Memory B cell (primary cell): ENCODE measurements around the gene UBA52.
A peak's percentile ranks its signal among the peaks of the same experiment; 100 is the strongest.
"Not testable (repeated sequence)": the region's sequence is repeated elsewhere in the genome, so short reads cannot be mapped to it uniquely, and the experiment has no call there.

Experiments used
- ATAC-seq: fragments of 150-1000 bp; cut with Tn5 transposase; 2 replicates; pipeline ENCODE4 v1.10.0; 2021; ENCODE audit warnings: low read depth, mild to moderate bottlenecking, moderate library complexity
- DNase-seq, 2 donors: peaks; one replicate each; pipeline ENCODE4 v3.0.0; 2022; ENCODE audit warnings: low spot score in 2 of 2
- H3K27ac Mint-ChIP-seq: one replicate; pipeline ENCODE4 v1.8.0; 2022; ENCODE audit warnings: mild to moderate bottlenecking, moderate library complexity, mixed read lengths
- H3K27me3 Mint-ChIP-seq: one replicate; pipeline ENCODE4 v1.8.0; 2022; ENCODE audit warnings: mixed read lengths
- H3K36me3 Mint-ChIP-seq: one replicate; pipeline ENCODE4 v1.8.0; 2022; ENCODE audit warnings: mild to moderate bottlenecking, mixed read lengths
- H3K4me1 Mint-ChIP-seq: one replicate; pipeline ENCODE4 v1.8.0; 2022; ENCODE audit warnings: mixed read lengths
- H3K4me3 Mint-ChIP-seq: one replicate; pipeline ENCODE4 v1.8.0; 2022; ENCODE audit warnings: mild to moderate bottlenecking, moderate library complexity, mixed read lengths
- H3K9me3 Mint-ChIP-seq: one replicate; pipeline ENCODE4 v1.8.0; 2022; ENCODE audit warnings: mixed read lengths

UBA52 gene

GRCh38 chr19:18571564-18572344, at the start of gene UBA52:
Gene UBA52 (plus strand): TSS chr19:18571857. CDS start chr19:18573301, 1,444 bp downstream.
- Mint-ChIP-seq H3K36me3 (peaks cover 18% of the 10 kb centered on the region), H3K27me3 (no peaks in the 10 kb centered on the region), H3K9me3 (no peaks in the 10 kb centered on the region), H3K4me1 (peaks cover 13% of the 10 kb centered on the region), H3K4me3 (peak within 1 kb of the TSS; percentile 95), H3K27ac (peak within 1 kb of the TSS; percentile 97)
- peak; percentile 92 for ATAC-seq
- DNase-seq, result peak; percentile 100

GRCh38 chr19:18522124-18522861, 49.4 kb upstream of the UBA52 start:
- peak overlapping the region; percentile 93 for H3K27ac Mint-ChIP-seq
- no peaks in the 10 kb centered on the region for H3K36me3 Mint-ChIP-seq
- ATAC-seq (peak; percentile 80), DNase-seq (peak; percentile 99)
- H3K4me1 Mint-ChIP-seq, result peaks cover 12% of the 10 kb centered on the region
- H3K4me3 Mint-ChIP-seq, result peak overlapping the region; percentile 95
- H3K9me3 Mint-ChIP-seq, result no peaks in the 10 kb centered on the region
- no peaks in the 10 kb centered on the region for H3K27me3 Mint-ChIP-seq

GRCh38 chr19:18522862-18523440, 48.7 kb upstream of the UBA52 start:
- H3K36me3 Mint-ChIP-seq, DNase-seq, H3K27me3 Mint-ChIP-seq, ATAC-seq, H3K9me3 Mint-ChIP-seq: not testable (repeated sequence)
- peaks cover 12% of the 10 kb centered on the region for H3K4me1 Mint-ChIP-seq
- peak overlapping the region; percentile 29 for H3K4me3 Mint-ChIP-seq
- peak overlapping the region; percentile 93 for H3K27ac Mint-ChIP-seq

- ATAC-seq (no peak), DNase-seq (no peak)
- H3K4me3 Mint-ChIP-seq, result peak overlapping the region; percentile 11
- no peak overlapping the region for H3K27ac Mint-ChIP-seq
- H3K27me3 Mint-ChIP-seq, result no peaks in the 10 kb centered on the region
- no peaks in the 10 kb centered on the region for H3K9me3 Mint-ChIP-seq
- no peaks in the 10 kb centered on the region for H3K36me3 Mint-ChIP-seq
- peaks cover 12% of the 10 kb centered on the region for H3K4me1 Mint-ChIP-seq
Observed at GRCh38 chr19:18523841-18524240, 47.8 kb upstream of the UBA52 start.

- Mint-ChIP-seq H3K27ac (no peak overlapping the region), H3K9me3 (no peaks in the 10 kb centered on the region), H3K27me3 (no peaks in the 10 kb centered on the region), H3K4me1 (no peaks in the 10 kb centered on the region), H3K4me3 (no peak overlapping the region), H3K36me3 (peaks cover 2% of the 10 kb centered on the region)
- ATAC-seq (no peak), DNase-seq (no peak)
Observed at GRCh38 chr19:18526316-18526715, 45.3 kb upstream of the UBA52 start.

- ATAC-seq (no peak), DNase-seq (no peak)
- Mint-ChIP-seq H3K27me3 (no peaks in the 10 kb centered on the region), H3K36me3 (peaks cover 14% of the 10 kb centered on the region), H3K9me3 (no peaks in the 10 kb centered on the region), H3K27ac (no peak overlapping the region), H3K4me3 (no peak overlapping the region), H3K4me1 (no peaks in the 10 kb centered on the region)
Observed at GRCh38 chr19:18529782-18530181, 41.9 kb upstream of the UBA52 start.

- no peak for ATAC-seq
- DNase-seq, result no peak
- Mint-ChIP-seq H3K36me3 (peaks cover 17% of the 10 kb centered on the region), H3K27ac (no peak overlapping the region), H3K9me3 (no peaks in the 10 kb centered on the region), H3K4me1 (no peaks in the 10 kb centered on the region), H3K27me3 (no peaks in the 10 kb centered on the region), H3K4me3 (no peak overlapping the region)
Observed at GRCh38 chr19:18531485-18531884, 40.2 kb upstream of the UBA52 start.

- H3K9me3 Mint-ChIP-seq, result no peaks in the 10 kb centered on the region
- no peak overlapping the region for H3K27ac Mint-ChIP-seq
- H3K4me1 Mint-ChIP-seq, result no peaks in the 10 kb centered on the region
- H3K27me3 Mint-ChIP-seq, result no peaks in the 10 kb centered on the region
- DNase-seq (no peak), ATAC-seq (no peak)
- peaks cover 22% of the 10 kb centered on the region for H3K36me3 Mint-ChIP-seq
- H3K4me3 Mint-ChIP-seq, result no peak overlapping the region
Observed at GRCh38 chr19:18532168-18532890, 39.3 kb upstream of the UBA52 start.

- Mint-ChIP-seq H3K36me3 (peaks cover 22% of the 10 kb centered on the region), H3K27me3 (no peaks in the 10 kb centered on the region), H3K27ac (no peak overlapping the region), H3K9me3 (no peaks in the 10 kb centered on the region), H3K4me3 (no peak overlapping the region), H3K4me1 (no peaks in the 10 kb centered on the region)
- no peak for DNase-seq
- no peak for ATAC-seq
Observed at GRCh38 chr19:18533058-18533457, 38.6 kb upstream of the UBA52 start.

- Mint-ChIP-seq H3K27ac (no peak overlapping the region), H3K36me3 (peaks cover 22% of the 10 kb centered on the region), H3K27me3 (no peaks in the 10 kb centered on the region), H3K4me1 (no peaks in the 10 kb centered on the region), H3K9me3 (no peaks in the 10 kb centered on the region), H3K4me3 (no peak overlapping the region)
- ATAC-seq (no peak), DNase-seq (no peak)
Observed at GRCh38 chr19:18536475-18536874, 35.2 kb upstream of the UBA52 start.

- no peaks in the 10 kb centered on the region for H3K9me3 Mint-ChIP-seq
- no peak overlapping the region for H3K4me3 Mint-ChIP-seq
- H3K4me1 Mint-ChIP-seq, result peaks cover 8% of the 10 kb centered on the region
- ATAC-seq (no peak), DNase-seq (no peak)
- H3K27me3 Mint-ChIP-seq, result no peaks in the 10 kb centered on the region
- no peak overlapping the region for H3K27ac Mint-ChIP-seq
- H3K36me3 Mint-ChIP-seq, result peaks cover 19% of the 10 kb centered on the region
Observed at GRCh38 chr19:18537431-18537830, 34.2 kb upstream of the UBA52 start.

GRCh38 chr19:18538115-18538514, 33.5 kb upstream of the UBA52 start:
- peaks cover 16% of the 10 kb centered on the region for H3K36me3 Mint-ChIP-seq
- H3K9me3 Mint-ChIP-seq, result no peaks in the 10 kb centered on the region
- H3K4me3 Mint-ChIP-seq, result no peak overlapping the region
- no peak overlapping the region for H3K27ac Mint-ChIP-seq
- peaks cover 11% of the 10 kb centered on the region for H3K4me1 Mint-ChIP-seq
- DNase-seq (no peak), ATAC-seq (no peak)
- H3K27me3 Mint-ChIP-seq, result no peaks in the 10 kb centered on the region

GRCh38 chr19:18539372-18539771, 32.3 kb upstream of the UBA52 start:
- ATAC-seq, result no peak
- peaks cover 14% of the 10 kb centered on the region for H3K36me3 Mint-ChIP-seq
- H3K4me3 Mint-ChIP-seq, result no peak overlapping the region
- no peaks in the 10 kb centered on the region for H3K27me3 Mint-ChIP-seq
- DNase-seq, result no peak
- no peaks in the 10 kb centered on the region for H3K9me3 Mint-ChIP-seq
- H3K27ac Mint-ChIP-seq, result peak overlapping the region; percentile 24
- peaks cover 17% of the 10 kb centered on the region for H3K4me1 Mint-ChIP-seq

GRCh38 chr19:18540200-18540599, 31.5 kb upstream of the UBA52 start:
- H3K4me1 Mint-ChIP-seq, result peaks cover 17% of the 10 kb centered on the region
- not testable (repeated sequence) for H3K27me3 Mint-ChIP-seq, H3K9me3 Mint-ChIP-seq, H3K4me3 Mint-ChIP-seq, DNase-seq, H3K27ac Mint-ChIP-seq, ATAC-seq
- H3K36me3 Mint-ChIP-seq, result peaks cover 12% of the 10 kb centered on the region
